ENCODE results near the gene RIMS4. TPM values are rescaled to one million over a fixed set of nuclear protein-coding genes. Genes with fewer than 3 reads are reported as not detected.

RIMS4 gene
- total RNA-seq, 1 experiment from 2014 or later: not detected

- DNase-seq: peak; percentile 61 to 81
- Histone ChIP-seq H3K4me3 (no peak overlapping the region), H3K9me3 (replicated peaks) (no peaks in the 10 kb centered on the region), H3K27me3 (peaks cover 22% of the 10 kb centered on the region), H3K36me3 (no peaks in the 10 kb centered on the region), H3K4me1 (no peaks in the 10 kb centered on the region), H3K27ac (no peak overlapping the region)
Measured at GRCh38 chr20:44738813-44739477, 71.4 kb downstream of the RIMS4 start.

GRCh38 chr20:44737116-44737515, 73.2 kb downstream of the RIMS4 start:
- Histone ChIP-seq H3K4me1 (no peaks in the 10 kb centered on the region), H3K36me3 (no peaks in the 10 kb centered on the region), H3K4me3 (no peak overlapping the region), H3K9me3 (replicated peaks) (no peaks in the 10 kb centered on the region), H3K27me3 (peaks cover 10% of the 10 kb centered on the region), H3K27ac (no peak overlapping the region)
- no peak for DNase-seq

GRCh38 chr20:44736170-44737021, 74.0 kb downstream of the RIMS4 start:
- Histone ChIP-seq H3K27ac (no peak overlapping the region), H3K4me3 (no peak overlapping the region), H3K27me3 (peaks cover 5% of the 10 kb centered on the region; the same call in 1 of the 2 replicates), H3K36me3 (no peaks in the 10 kb centered on the region), H3K9me3 (replicated peaks) (no peaks in the 10 kb centered on the region), H3K4me1 (no peaks in the 10 kb centered on the region)
- peak; percentile 77 to 90 for DNase-seq

GRCh38 chr20:44735816-44736169, 74.6 kb downstream of the RIMS4 start:
- H3K27ac ChIP-seq: no peak overlapping the region
- DNase-seq: no peak
- no peaks in the 10 kb centered on the region; the same call in 1 of the 2 replicates for H3K27me3 ChIP-seq
- no peaks in the 10 kb centered on the region for H3K36me3 ChIP-seq
- no peaks in the 10 kb centered on the region for H3K9me3 ChIP-seq (replicated peaks)
- no peak overlapping the region for H3K4me3 ChIP-seq
- H3K4me1 ChIP-seq: no peaks in the 10 kb centered on the region

GRCh38 chr20:44734938-44735337, 75.4 kb downstream of the RIMS4 start:
- no peaks in the 10 kb centered on the region; the same call in 1 of the 2 replicates for H3K27me3 ChIP-seq
- no peaks in the 10 kb centered on the region for H3K4me1 ChIP-seq
- no peak for DNase-seq
- no peaks in the 10 kb centered on the region for H3K36me3 ChIP-seq
- no peak overlapping the region for H3K4me3 ChIP-seq
- H3K27ac ChIP-seq: no peak overlapping the region
- no peaks in the 10 kb centered on the region for H3K9me3 ChIP-seq (replicated peaks)

- Histone ChIP-seq H3K36me3 (no peaks in the 10 kb centered on the region), H3K27me3 (no peaks in the 10 kb centered on the region; the same call in 1 of the 2 replicates), H3K27ac (no peak overlapping the region), H3K4me3 (no peak overlapping the region), H3K9me3 (replicated peaks) (no peaks in the 10 kb centered on the region), H3K4me1 (peaks cover 6% of the 10 kb centered on the region)
- DNase-seq: peak; percentile 57 to 78
Measured at GRCh38 chr20:44733341-44734069, 76.8 kb downstream of the RIMS4 start.

- Histone ChIP-seq H3K27me3 (no peaks in the 10 kb centered on the region; the same call in 1 of the 2 replicates), H3K9me3 (replicated peaks) (no peaks in the 10 kb centered on the region), H3K36me3 (no peaks in the 10 kb centered on the region), H3K27ac (no peak overlapping the region), H3K4me1 (peaks cover 7% of the 10 kb centered on the region), H3K4me3 (no peak overlapping the region)
- no peak for DNase-seq
Measured at GRCh38 chr20:44732327-44732726, 78.0 kb downstream of the RIMS4 start.

- peaks cover 7% of the 10 kb centered on the region for H3K4me1 ChIP-seq
- H3K9me3 ChIP-seq (replicated peaks): no peaks in the 10 kb centered on the region
- DNase-seq: no peak
- no peak overlapping the region for H3K4me3 ChIP-seq
- H3K36me3 ChIP-seq: no peaks in the 10 kb centered on the region
- H3K27me3 ChIP-seq: peaks cover 2% of the 10 kb centered on the region
- no peak overlapping the region for H3K27ac ChIP-seq
Measured at GRCh38 chr20:44731657-44732056, 78.7 kb downstream of the RIMS4 start.

- Histone ChIP-seq H3K27me3 (peaks cover 8% of the 10 kb centered on the region), H3K36me3 (no peaks in the 10 kb centered on the region), H3K4me3 (no peak overlapping the region), H3K27ac (no peak overlapping the region), H3K9me3 (replicated peaks) (no peaks in the 10 kb centered on the region), H3K4me1 (peaks cover 7% of the 10 kb centered on the region)
- DNase-seq: no peak
Measured at GRCh38 chr20:44730441-44730840, 79.9 kb downstream of the RIMS4 start.

- H3K27ac ChIP-seq: no peak overlapping the region
- H3K9me3 ChIP-seq (replicated peaks): no peaks in the 10 kb centered on the region
- peak; percentile 43 to 55 for DNase-seq
Measured at GRCh38 chr20:44728801-44729443, 81.4 kb downstream of the RIMS4 start.

GRCh38 chr20:44727651-44728050, 82.7 kb downstream of the RIMS4 start:
- no peak for DNase-seq
- no peaks in the 10 kb centered on the region for H3K36me3 ChIP-seq
- peaks cover 27% of the 10 kb centered on the region for H3K27me3 ChIP-seq
- H3K4me3 ChIP-seq: no peak overlapping the region
- peaks cover 7% of the 10 kb centered on the region for H3K4me1 ChIP-seq
- no peak overlapping the region for H3K27ac ChIP-seq
- no peaks in the 10 kb centered on the region for H3K9me3 ChIP-seq (replicated peaks)

More at GRCh38 chr20:44728801-44729443, 81.4 kb downstream of the RIMS4 start:
- H3K36me3 ChIP-seq: no peaks in the 10 kb centered on the region
- H3K4me1 ChIP-seq: peaks cover 7% of the 10 kb centered on the region
- no peak overlapping the region for H3K4me3 ChIP-seq
- H3K27me3 ChIP-seq: peaks cover 21% of the 10 kb centered on the region

- no peak overlapping the region for H3K4me3 ChIP-seq
- peaks cover 30% of the 10 kb centered on the region for H3K27me3 ChIP-seq
- no peaks in the 10 kb centered on the region for H3K9me3 ChIP-seq (replicated peaks)
- H3K27ac ChIP-seq: no peak overlapping the region
- peaks cover 7% of the 10 kb centered on the region for H3K4me1 ChIP-seq
- DNase-seq: no peak
- H3K36me3 ChIP-seq: no peaks in the 10 kb centered on the region
Measured at GRCh38 chr20:44727039-44727438, 83.3 kb downstream of the RIMS4 start.

GRCh38 chr20:44725837-44726236, 84.5 kb downstream of the RIMS4 start:
- Histone ChIP-seq H3K9me3 (replicated peaks) (0 out of 2 replicates have a peak, but pooled peaks cover 3% of the 10 kb centered on the region), H3K4me3 (no peak overlapping the region), H3K4me1 (peaks cover 7% of the 10 kb centered on the region), H3K27me3 (peaks cover 39% of the 10 kb centered on the region), H3K27ac (no peak overlapping the region), H3K36me3 (no peaks in the 10 kb centered on the region)
- DNase-seq: no peak

- DNase-seq: no peak
- 0 out of 2 replicates have a peak, but pooled peaks cover 3% of the 10 kb centered on the region for H3K9me3 ChIP-seq (replicated peaks)
- no peaks in the 10 kb centered on the region for H3K36me3 ChIP-seq
- peaks cover 51% of the 10 kb centered on the region for H3K27me3 ChIP-seq
- H3K4me3 ChIP-seq: no peak overlapping the region
- peaks cover 7% of the 10 kb centered on the region for H3K4me1 ChIP-seq
- no peak overlapping the region for H3K27ac ChIP-seq
Measured at GRCh38 chr20:44724423-44725091, 85.8 kb downstream of the RIMS4 start.
